ENCODE measurements around the gene DCDC1.

Gene DCDC1

GRCh38 chr11:31387379-31387778 is 17.8 kb upstream of the DCDC1 start:
- Histone ChIP-seq H3K9ac (ENCODE audit: low read length) (no peak overlapping the region), H3K27ac (ENCODE audit: low read depth, low read length) (no peak overlapping the region), H3K36me3 (ENCODE audit: insufficient read depth, low read length) (no peaks in the 10 kb centered on the region), H3K4me3 (ENCODE audit: low read depth in 1 of 2, low read length in 2 of 2) (no peak overlapping the region), H3K9me3 (ENCODE audit: low read length) (no peaks in the 10 kb centered on the region), H3K4me1 (ENCODE audit: insufficient read depth, low read length) (no peaks in the 10 kb centered on the region), H3K27me3 (ENCODE audit: control insufficient read depth in 1 of 2, insufficient read depth in 2 of 2, low read length in 2 of 2) (no peaks in the 10 kb centered on the region)

- H3K36me3 ChIP-seq (ENCODE audit: insufficient read depth, low read length): no peaks in the 10 kb centered on the region
- H3K9me3 ChIP-seq (ENCODE audit: low read length): no peaks in the 10 kb centered on the region
- H3K4me1 ChIP-seq (ENCODE audit: insufficient read depth, low read length): no peaks in the 10 kb centered on the region
- H3K4me3 ChIP-seq (ENCODE audit: low read depth in 1 of 2, low read length in 2 of 2): no peak overlapping the region
- H3K27ac ChIP-seq (ENCODE audit: low read depth, low read length): no peak overlapping the region
- H3K9ac ChIP-seq (ENCODE audit: low read length): no peak overlapping the region
- H3K27me3 ChIP-seq (ENCODE audit: control insufficient read depth in 1 of 2, insufficient read depth in 2 of 2, low read length in 2 of 2): no peaks in the 10 kb centered on the region
Observed at GRCh38 chr11:31383116-31383515, 13.6 kb upstream of the DCDC1 start.

- Histone ChIP-seq H3K9ac (ENCODE audit: low read length) (no peak overlapping the region), H3K4me3 (ENCODE audit: low read depth in 1 of 2, low read length in 2 of 2) (no peak overlapping the region), H3K27ac (ENCODE audit: low read depth, low read length) (no peak overlapping the region), H3K27me3 (ENCODE audit: control insufficient read depth in 1 of 2, insufficient read depth in 2 of 2, low read length in 2 of 2) (no peaks in the 10 kb centered on the region), H3K4me1 (ENCODE audit: insufficient read depth, low read length) (peaks cover 2% of the 10 kb centered on the region), H3K9me3 (ENCODE audit: low read length) (no peaks in the 10 kb centered on the region), H3K36me3 (ENCODE audit: insufficient read depth, low read length) (no peaks in the 10 kb centered on the region)
Observed at GRCh38 chr11:31375879-31376278, 6.3 kb upstream of the DCDC1 start.

- H3K9me3 ChIP-seq (ENCODE audit: low read length): no peaks in the 10 kb centered on the region
- no peaks in the 10 kb centered on the region for H3K27me3 ChIP-seq (ENCODE audit: control insufficient read depth in 1 of 2, insufficient read depth in 2 of 2, low read length in 2 of 2)
- H3K4me1 ChIP-seq (ENCODE audit: insufficient read depth, low read length): peaks cover 15% of the 10 kb centered on the region
- H3K36me3 ChIP-seq (ENCODE audit: insufficient read depth, low read length): no peaks in the 10 kb centered on the region
- H3K9ac ChIP-seq (ENCODE audit: low read length): no peak overlapping the region
- H3K4me3 ChIP-seq (ENCODE audit: low read depth in 1 of 2, low read length in 2 of 2): no peak overlapping the region
- no peak overlapping the region for H3K27ac ChIP-seq (ENCODE audit: low read depth, low read length)
Observed at GRCh38 chr11:31366795-31367194, 2.7 kb downstream of the DCDC1 start.

GRCh38 chr11:31361743-31362142 is 7.8 kb downstream of the DCDC1 start:
- Histone ChIP-seq H3K36me3 (ENCODE audit: insufficient read depth, low read length) (no peaks in the 10 kb centered on the region), H3K4me3 (ENCODE audit: low read depth in 1 of 2, low read length in 2 of 2) (no peak overlapping the region), H3K27me3 (ENCODE audit: control insufficient read depth in 1 of 2, insufficient read depth in 2 of 2, low read length in 2 of 2) (no peaks in the 10 kb centered on the region), H3K9me3 (ENCODE audit: low read length) (no peaks in the 10 kb centered on the region), H3K27ac (ENCODE audit: low read depth, low read length) (no peak overlapping the region), H3K4me1 (ENCODE audit: insufficient read depth, low read length) (no peaks in the 10 kb centered on the region), H3K9ac (ENCODE audit: low read length) (no peak overlapping the region)

- Histone ChIP-seq H3K27ac (ENCODE audit: low read depth, low read length) (no peak overlapping the region), H3K4me1 (ENCODE audit: insufficient read depth, low read length) (no peaks in the 10 kb centered on the region), H3K9me3 (ENCODE audit: low read length) (no peaks in the 10 kb centered on the region), H3K9ac (ENCODE audit: low read length) (no peak overlapping the region), H3K36me3 (ENCODE audit: insufficient read depth, low read length) (no peaks in the 10 kb centered on the region), H3K27me3 (ENCODE audit: control insufficient read depth in 1 of 2, insufficient read depth in 2 of 2, low read length in 2 of 2) (no peaks in the 10 kb centered on the region), H3K4me3 (ENCODE audit: low read depth in 1 of 2, low read length in 2 of 2) (no peak overlapping the region)
Observed at GRCh38 chr11:31355817-31356216, 13.7 kb downstream of the DCDC1 start.

GRCh38 chr11:31355131-31355530 is 14.4 kb downstream of the DCDC1 start:
- no peaks in the 10 kb centered on the region for H3K9me3 ChIP-seq (ENCODE audit: low read length)

GRCh38 chr11:31351168-31351567 is 18.4 kb downstream of the DCDC1 start:
- Histone ChIP-seq H3K36me3 (ENCODE audit: insufficient read depth, low read length) (no peaks in the 10 kb centered on the region), H3K27me3 (ENCODE audit: control insufficient read depth in 1 of 2, insufficient read depth in 2 of 2, low read length in 2 of 2) (no peaks in the 10 kb centered on the region), H3K9me3 (ENCODE audit: low read length) (no peaks in the 10 kb centered on the region), H3K9ac (ENCODE audit: low read length) (no peak overlapping the region), H3K4me1 (ENCODE audit: insufficient read depth, low read length) (no peaks in the 10 kb centered on the region), H3K4me3 (ENCODE audit: low read depth in 1 of 2, low read length in 2 of 2) (no peak overlapping the region), H3K27ac (ENCODE audit: low read depth, low read length) (no peak overlapping the region)

More at GRCh38 chr11:31355131-31355530, 14.4 kb downstream of the DCDC1 start:
- H3K4me1 ChIP-seq (ENCODE audit: insufficient read depth, low read length): no peaks in the 10 kb centered on the region
- no peak overlapping the region for H3K27ac ChIP-seq (ENCODE audit: low read depth, low read length)
- no peaks in the 10 kb centered on the region for H3K36me3 ChIP-seq (ENCODE audit: insufficient read depth, low read length)
- H3K27me3 ChIP-seq (ENCODE audit: control insufficient read depth in 1 of 2, insufficient read depth in 2 of 2, low read length in 2 of 2): no peaks in the 10 kb centered on the region
- no peak overlapping the region for H3K4me3 ChIP-seq (ENCODE audit: low read depth in 1 of 2, low read length in 2 of 2)
- H3K9ac ChIP-seq (ENCODE audit: low read length): no peak overlapping the region

- Histone ChIP-seq H3K36me3 (ENCODE audit: insufficient read depth, low read length) (no peaks in the 10 kb centered on the region), H3K4me1 (ENCODE audit: insufficient read depth, low read length) (no peaks in the 10 kb centered on the region), H3K27ac (ENCODE audit: low read depth, low read length) (no peak overlapping the region), H3K27me3 (ENCODE audit: control insufficient read depth in 1 of 2, insufficient read depth in 2 of 2, low read length in 2 of 2) (no peaks in the 10 kb centered on the region), H3K9me3 (ENCODE audit: low read length) (no peaks in the 10 kb centered on the region), H3K9ac (ENCODE audit: low read length) (no peak overlapping the region), H3K4me3 (ENCODE audit: low read depth in 1 of 2, low read length in 2 of 2) (no peak overlapping the region)
Observed at GRCh38 chr11:31340903-31341572, 28.5 kb downstream of the DCDC1 start.

- H3K9ac ChIP-seq (ENCODE audit: low read length): no peak overlapping the region
- H3K27me3 ChIP-seq (ENCODE audit: control insufficient read depth in 1 of 2, insufficient read depth in 2 of 2, low read length in 2 of 2): no peaks in the 10 kb centered on the region
- H3K4me1 ChIP-seq (ENCODE audit: insufficient read depth, low read length): no peaks in the 10 kb centered on the region
- no peaks in the 10 kb centered on the region for H3K9me3 ChIP-seq (ENCODE audit: low read length)
- H3K27ac ChIP-seq (ENCODE audit: low read depth, low read length): no peak overlapping the region
- H3K36me3 ChIP-seq (ENCODE audit: insufficient read depth, low read length): no peaks in the 10 kb centered on the region
- no peak overlapping the region for H3K4me3 ChIP-seq (ENCODE audit: low read depth in 1 of 2, low read length in 2 of 2)
Observed at GRCh38 chr11:31337806-31338205, 31.7 kb downstream of the DCDC1 start.

- Histone ChIP-seq H3K4me1 (ENCODE audit: insufficient read depth, low read length) (no peaks in the 10 kb centered on the region), H3K27ac (ENCODE audit: low read depth, low read length) (no peak overlapping the region), H3K27me3 (ENCODE audit: control insufficient read depth in 1 of 2, insufficient read depth in 2 of 2, low read length in 2 of 2) (no peaks in the 10 kb centered on the region), H3K4me3 (ENCODE audit: low read depth in 1 of 2, low read length in 2 of 2) (no peak overlapping the region), H3K9ac (ENCODE audit: low read length) (no peak overlapping the region), H3K36me3 (ENCODE audit: insufficient read depth, low read length) (no peaks in the 10 kb centered on the region), H3K9me3 (ENCODE audit: low read length) (no peaks in the 10 kb centered on the region)
Observed at GRCh38 chr11:31328697-31329096, 40.8 kb downstream of the DCDC1 start.

GRCh38 chr11:31327417-31327816 is 42.1 kb downstream of the DCDC1 start:
- H3K4me3 ChIP-seq (ENCODE audit: low read depth in 1 of 2, low read length in 2 of 2): no peak overlapping the region
- H3K9ac ChIP-seq (ENCODE audit: low read length): no peak overlapping the region
- H3K36me3 ChIP-seq (ENCODE audit: insufficient read depth, low read length): no peaks in the 10 kb centered on the region
- H3K27me3 ChIP-seq (ENCODE audit: control insufficient read depth in 1 of 2, insufficient read depth in 2 of 2, low read length in 2 of 2): no peaks in the 10 kb centered on the region
- H3K27ac ChIP-seq (ENCODE audit: low read depth, low read length): no peak overlapping the region
- no peaks in the 10 kb centered on the region for H3K4me1 ChIP-seq (ENCODE audit: insufficient read depth, low read length)
- H3K9me3 ChIP-seq (ENCODE audit: low read length): no peaks in the 10 kb centered on the region

Measured in muscle layer of colon (tissue), 2 donors.